ENCODE results near the gene HIPK2.
A peak's percentile ranks its signal among the peaks of the same experiment; 100 is the strongest.

The HIPK2 gene

GRCh38 chr7:139645572-139646523, 131.9 kb downstream of the HIPK2 start:
- peak; percentile 66 for DNase-seq

- no peak for DNase-seq
Observed at GRCh38 chr7:139643951-139644585, 133.7 kb downstream of the HIPK2 start.

GRCh38 chr7:139642283-139642682, 135.5 kb downstream of the HIPK2 start:
- DNase-seq: no peak

- DNase-seq: no peak
Observed at GRCh38 chr7:139641337-139641992, 136.3 kb downstream of the HIPK2 start.

GRCh38 chr7:139640681-139641080, 137.1 kb downstream of the HIPK2 start:
- no peak for DNase-seq

- no peak for DNase-seq
Observed at GRCh38 chr7:139639563-139639962, 138.2 kb downstream of the HIPK2 start.

- DNase-seq: no peak
Observed at GRCh38 chr7:139635526-139636302, 142.1 kb downstream of the HIPK2 start.

- no peak for DNase-seq
Observed at GRCh38 chr7:139634087-139634486, 143.7 kb downstream of the HIPK2 start.

GRCh38 chr7:139631520-139632031, 146.2 kb downstream of the HIPK2 start:
- DNase-seq: no peak

GRCh38 chr7:139630643-139631519, 146.9 kb downstream of the HIPK2 start:
- no peak for DNase-seq

GRCh38 chr7:139629392-139630082, 148.3 kb downstream of the HIPK2 start:
- no peak for DNase-seq

- DNase-seq: no peak
Observed at GRCh38 chr7:139627831-139628230, 150.0 kb downstream of the HIPK2 start.

- no peak for DNase-seq
Observed at GRCh38 chr7:139626817-139627216, 151.0 kb downstream of the HIPK2 start.

- DNase-seq: no peak
Observed at GRCh38 chr7:139623518-139623917, 154.3 kb downstream of the HIPK2 start.

GRCh38 chr7:139620676-139621344, 157.0 kb downstream of the HIPK2 start:
- peak; percentile 1 for DNase-seq

GRCh38 chr7:139619367-139619657, 158.5 kb downstream of the HIPK2 start:
- no peak for DNase-seq

GRCh38 chr7:139618482-139619366, 159.1 kb downstream of the HIPK2 start:
- DNase-seq: peak; percentile 24

- no peak for DNase-seq
Observed at GRCh38 chr7:139617074-139617473, 160.7 kb downstream of the HIPK2 start.

GRCh38 chr7:139614886-139615285, 162.9 kb downstream of the HIPK2 start:
- DNase-seq: no peak

Measured in NCI-H2171 (cell line).